HFF-Myc (cell line): ENCODE results near the gene RBMX2.
"Not testable (repeated sequence)": the region's sequence is repeated elsewhere in the genome, so short reads cannot be mapped to it uniquely, and the experiment has no call there.

ENCODE experiments used
- DNase-seq: peaks from one replicate; pipeline ENCODE4 v3.0.0-alpha.2; 2011; ENCODE audit warnings: low read depth; ENCODE audit errors: extremely low read depth
- H3K4me3 ChIP-seq: replicated peaks from 2 replicates; pipeline ENCODE4 v1.5.1; 2011; ENCODE audit warnings: low read depth, mild to moderate bottlenecking, control low read depth, low read length
- CTCF ChIP-seq: IDR thresholded peaks from 2 replicates; pipeline ENCODE4 v1.5.1; 2012; ENCODE audit warnings: mild to moderate bottlenecking, low read depth, low read length, control low read depth; ENCODE audit errors: missing control alignments

The RBMX2 gene

DNA sequence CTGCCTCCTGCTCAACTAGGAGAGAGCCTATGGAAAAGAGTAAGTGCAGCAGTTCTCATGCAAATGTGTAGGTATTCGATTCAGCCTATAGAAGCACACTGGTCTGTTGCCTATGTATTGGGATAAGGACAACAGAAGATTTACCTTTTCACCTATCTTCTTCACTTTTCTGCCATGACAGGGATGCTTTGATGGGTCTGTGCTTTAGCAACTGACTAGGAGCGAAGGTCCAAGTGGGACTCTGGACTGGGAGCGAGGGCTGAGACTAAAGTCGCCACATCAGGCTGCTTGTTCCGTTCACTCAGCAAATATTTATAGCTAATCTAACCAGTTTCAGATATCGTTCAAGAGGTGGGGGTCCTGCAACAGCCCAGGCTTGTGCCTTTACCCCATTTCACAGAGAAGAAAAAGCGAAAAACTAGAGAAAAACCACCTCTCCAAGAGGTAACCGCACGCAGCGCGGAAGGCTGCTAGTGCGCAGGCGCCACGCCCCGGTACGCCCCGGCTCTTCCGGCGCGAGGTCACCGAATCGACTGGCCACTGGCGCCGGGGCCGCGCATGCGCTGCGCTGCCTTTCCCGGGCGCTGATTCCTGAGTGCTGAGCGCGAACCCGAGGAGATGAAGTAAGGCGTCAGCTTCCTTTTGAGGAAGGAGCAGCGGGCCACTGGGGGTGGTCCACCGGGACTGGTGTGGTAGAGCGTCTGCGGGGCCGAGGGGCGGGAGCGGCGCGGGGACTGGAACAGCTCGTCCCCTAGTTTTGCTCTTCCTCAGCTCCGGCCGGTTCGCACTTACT, at the start of gene RBMX2:
Gene RBMX2, plus strand, starts transcription at position 573 of the 793 bp plus-strand sequence. Its CDS starts 46 bp downstream, at position 619.
- TF ChIP-seq CTCF: no peak
- peak within 1 kb of the TSS; percentile 62 for H3K4me3 ChIP-seq
- peak; percentile 10 for DNase-seq

GRCh38 chrX:130352050-130352449, 49.7 kb upstream of the RBMX2 start:
- H3K4me3 ChIP-seq, DNase-seq: not testable (repeated sequence)

DNA sequence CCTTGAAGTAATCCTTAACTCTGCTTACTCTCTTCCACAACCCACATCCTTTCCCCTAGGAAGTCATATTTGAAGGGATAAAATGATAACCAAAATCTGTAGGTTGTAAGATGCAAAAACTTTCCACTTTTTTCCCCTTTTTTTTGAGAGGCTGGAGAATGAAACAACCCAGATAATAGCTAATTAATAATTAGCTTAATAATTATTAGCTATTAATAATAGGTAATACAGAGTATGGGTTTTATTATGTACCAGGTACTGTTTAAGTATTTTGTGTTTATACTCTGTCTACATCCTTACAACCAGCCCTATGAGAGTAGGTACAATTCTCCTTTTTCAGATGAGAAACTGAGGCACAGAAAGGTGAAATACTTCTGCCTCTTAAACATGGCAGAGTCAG, 25.7 kb upstream of the RBMX2 start:
- TF ChIP-seq CTCF: no peak
- DNase-seq: no peak
- H3K4me3 ChIP-seq: no peak overlapping the region

DNA sequence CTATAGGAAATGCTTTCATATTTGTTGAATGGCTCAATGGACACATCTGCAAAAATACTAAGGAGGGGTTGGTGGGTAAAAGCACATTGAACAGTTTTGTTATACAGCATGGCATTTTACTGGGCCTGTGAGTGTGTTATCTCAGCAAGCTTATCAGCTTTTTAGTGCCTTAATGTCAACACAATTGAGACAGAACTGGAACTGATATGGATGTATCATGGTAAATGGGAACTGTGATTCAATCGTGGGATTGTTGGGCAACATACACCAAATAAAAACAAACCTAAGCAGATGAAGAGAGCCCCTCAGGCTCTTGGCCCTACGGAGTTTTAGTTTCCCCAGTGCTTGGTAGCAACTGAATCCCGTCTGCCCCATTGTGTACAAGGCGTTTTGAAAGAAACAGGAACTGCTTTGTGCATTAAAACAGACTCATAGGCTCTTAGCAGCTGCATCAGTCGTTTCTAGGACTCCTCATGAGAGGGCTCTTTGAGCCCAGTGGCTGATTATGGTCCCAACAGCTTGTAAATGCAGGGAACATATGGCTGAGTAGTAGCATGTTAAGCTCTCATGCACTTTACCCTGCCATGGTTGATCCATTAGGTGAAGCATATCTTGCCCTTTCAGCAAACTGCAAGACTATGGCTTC, 23.6 kb upstream of the RBMX2 start:
- DNase-seq: no peak
- H3K4me3 ChIP-seq: no peak overlapping the region
- TF ChIP-seq CTCF: no peak

- no peak within 1 kb of the TSS for H3K4me3 ChIP-seq
- TF ChIP-seq CTCF: no peak
- no peak for DNase-seq
Observed at GRCh38 chrX:130385520-130385919, 16.3 kb upstream of the RBMX2 start, which contains the start of gene GPR119. TSS of gene GPR119 (minus strand) at chrX:130385674. CDS start at chrX:130385447, 227 bp downstream.

DNA sequence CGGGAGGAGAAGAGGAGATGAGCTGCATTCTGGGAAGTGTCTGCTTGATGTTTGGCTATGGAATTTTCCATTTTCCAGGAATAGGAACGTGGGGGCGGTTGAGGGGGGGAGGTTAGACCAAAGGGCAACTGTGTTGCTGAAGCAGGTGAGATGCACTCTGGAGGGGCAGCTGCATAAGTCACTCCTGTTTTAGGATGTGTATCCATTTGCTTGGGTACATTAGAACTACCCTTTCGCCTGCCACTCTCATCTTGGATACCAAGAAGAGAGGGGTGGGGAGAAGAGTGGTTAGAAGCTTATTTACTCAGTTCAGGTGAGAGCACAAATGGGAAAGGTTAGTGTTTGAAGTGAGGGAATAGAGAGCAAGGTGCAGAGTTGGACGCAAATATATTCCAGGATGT, 15.4 kb upstream of the RBMX2 start:
- no peak for DNase-seq
- no peak for TF ChIP-seq CTCF
- no peak overlapping the region for H3K4me3 ChIP-seq

DNA sequence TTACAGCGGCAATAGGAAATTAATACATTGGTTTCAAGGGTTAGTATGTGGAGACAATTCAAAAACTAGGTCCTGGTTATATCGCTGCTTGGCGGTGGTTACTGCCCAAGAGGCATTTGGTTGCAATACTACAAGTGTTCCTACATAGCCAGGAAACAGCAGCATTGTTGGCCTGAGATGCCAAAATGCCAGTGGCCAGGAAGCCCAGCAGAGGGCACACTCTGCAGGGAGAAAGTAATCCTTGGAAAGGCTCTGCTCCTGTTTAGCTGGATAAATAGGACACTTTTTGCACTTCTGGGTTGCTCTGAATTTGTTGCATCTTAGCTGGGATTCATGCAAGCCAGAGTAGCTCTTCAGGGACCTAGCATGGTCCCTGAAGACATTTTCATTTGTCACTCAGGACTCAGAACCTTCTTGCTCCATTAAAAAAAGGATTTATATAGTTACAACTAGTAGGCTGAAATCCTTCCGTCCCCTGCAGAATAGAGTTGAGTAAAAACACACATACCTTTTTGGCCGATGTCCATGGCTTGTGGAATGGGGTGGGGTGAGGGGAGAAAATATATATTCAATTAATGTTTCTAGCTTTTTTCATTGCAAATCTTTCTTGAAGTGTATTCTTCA, 8.2 kb upstream of the RBMX2 start:
- no peak overlapping the region for H3K4me3 ChIP-seq
- peak; percentile 66 for TF ChIP-seq CTCF
- peak; percentile 15 for DNase-seq
